ENCODE measurements around the gene AAK1.

AAK1 gene

GRCh38 chr2:69629921-69630608, 13.5 kb downstream of the AAK1 start:
- no CpG with 5 or more reads among the region's 6 CpGs for WGBS, 2 donors (ENCODE audit: extremely low coverage in 2 of 2, insufficient read length in 2 of 2, insufficient replicate concordance in 1 of 2)
- peaks cover 0 to 1% of the 10 kb centered on the region in 2 donors for H3K4me1 ChIP-seq (ENCODE audit: control insufficient read depth in 2 of 2, insufficient read depth in 1 of 2, low read depth in 1 of 2, low read length in 2 of 2)

GRCh38 chr2:69628325-69629021, 15.1 kb downstream of the AAK1 start:
- WGBS, 2 donors (ENCODE audit: extremely low coverage in 2 of 2, insufficient read length in 2 of 2, insufficient replicate concordance in 1 of 2), result 100% methylated on average over 1 of the region's 4 CpGs

More at GRCh38 chr2:69629921-69630608, 13.5 kb downstream of the AAK1 start:
- no peaks in the 10 kb centered on the region for H3K27me3 ChIP-seq (ENCODE audit: control insufficient read depth in 3 of 3, insufficient read depth in 3 of 3, low read depth in 1 of 3, low read length in 3 of 3)
- H3K23ac ChIP-seq (ENCODE audit: low read depth, low read length, poor library complexity), result no peak overlapping the region
- no peak overlapping the region for H3K27ac ChIP-seq (replicated peaks; ENCODE audit: low read length)
- H2BK15ac ChIP-seq (ENCODE audit: low read length), result no peak overlapping the region
- no peak overlapping the region for H2BK120ac ChIP-seq (ENCODE audit: low read depth, low read length)
- no peak overlapping the region for H3K9ac ChIP-seq (ENCODE audit: low read depth, low read length, poor library complexity)
- no peaks in the 10 kb centered on the region for H3K36me3 ChIP-seq (replicated peaks in 1 of 2; ENCODE audit: control insufficient read depth in 2 of 2, insufficient read depth in 2 of 2, low read length in 2 of 2)
- no peak for DNase-seq (ENCODE audit: low spot score)
- no peak overlapping the region for H2AK5ac ChIP-seq (ENCODE audit: low read depth, low read length)
- H3K79me1 ChIP-seq (ENCODE audit: low read depth, low read length), result peaks cover 2% of the 10 kb centered on the region
- no peak overlapping the region for H4K91ac ChIP-seq (ENCODE audit: low read depth, low read length, poor library complexity)
- no peak overlapping the region for H2BK5ac ChIP-seq (ENCODE audit: low read length)
- no peak overlapping the region for H2BK12ac ChIP-seq (ENCODE audit: low read length)
- H4K8ac ChIP-seq (ENCODE audit: low read depth, low read length), result no peak overlapping the region
- H3K18ac ChIP-seq (ENCODE audit: low read length), result no peak overlapping the region
- H3K9me3 ChIP-seq (replicated peaks in 1 of 2; ENCODE audit: control insufficient read depth in 2 of 2, insufficient read depth in 1 of 2, low read depth in 1 of 2, low read length in 2 of 2), result no peaks in the 10 kb centered on the region
- H3K14ac ChIP-seq (ENCODE audit: low read length), result no peak overlapping the region
- H3K4me2 ChIP-seq (ENCODE audit: insufficient read depth, low read length, poor library complexity, severe bottlenecking), result no peak overlapping the region
- H2AFZ ChIP-seq (ENCODE audit: low read length), result no peak overlapping the region
- no peak overlapping the region for H3K4me3 ChIP-seq (ENCODE audit: low read length in 2 of 2)
- no peak overlapping the region for H3K4ac ChIP-seq (ENCODE audit: low read length)

GRCh38 chr2:69625078-69625795, 18.3 kb downstream of the AAK1 start:
- Histone ChIP-seq H3K27ac (replicated peaks; ENCODE audit: low read length) (no peak overlapping the region), H2AFZ (ENCODE audit: low read length) (no peak overlapping the region), H4K8ac (ENCODE audit: low read depth, low read length) (no peak overlapping the region), H2BK5ac (ENCODE audit: low read length) (no peak overlapping the region), H3K36me3 (replicated peaks in 1 of 2; ENCODE audit: control insufficient read depth in 2 of 2, insufficient read depth in 2 of 2, low read length in 2 of 2) (no peaks in the 10 kb centered on the region), H3K27me3 (ENCODE audit: control insufficient read depth in 3 of 3, insufficient read depth in 3 of 3, low read depth in 1 of 3, low read length in 3 of 3) (no peaks in the 10 kb centered on the region), H3K4me2 (ENCODE audit: insufficient read depth, low read length, poor library complexity, severe bottlenecking) (no peak overlapping the region), H3K23ac (ENCODE audit: low read depth, low read length, poor library complexity) (no peak overlapping the region), H3K18ac (ENCODE audit: low read length) (no peak overlapping the region), H2AK5ac (ENCODE audit: low read depth, low read length) (no peak overlapping the region), H2BK15ac (ENCODE audit: low read length) (no peak overlapping the region), H3K14ac (ENCODE audit: low read length) (no peak overlapping the region), H3K9ac (ENCODE audit: low read depth, low read length, poor library complexity) (no peak overlapping the region), H3K4me1 (ENCODE audit: control insufficient read depth in 2 of 2, insufficient read depth in 1 of 2, low read depth in 1 of 2, low read length in 2 of 2) (peaks cover 0 to 2% of the 10 kb centered on the region in 2 donors), H3K79me1 (ENCODE audit: low read depth, low read length) (peaks cover 2% of the 10 kb centered on the region), H2BK12ac (ENCODE audit: low read length) (no peak overlapping the region), H3K9me3 (replicated peaks in 1 of 2; ENCODE audit: control insufficient read depth in 2 of 2, insufficient read depth in 1 of 2, low read depth in 1 of 2, low read length in 2 of 2) (peaks cover 0 to 5% of the 10 kb centered on the region in 2 donors), H3K4me3 (ENCODE audit: low read length in 2 of 2) (no peak overlapping the region), H3K4ac (ENCODE audit: low read length) (no peak overlapping the region), H2BK120ac (ENCODE audit: low read depth, low read length) (no peak overlapping the region), H4K91ac (ENCODE audit: low read depth, low read length, poor library complexity) (no peak overlapping the region)
- WGBS, 2 donors (ENCODE audit: extremely low coverage in 2 of 2, insufficient read length in 2 of 2, insufficient replicate concordance in 1 of 2), result no CpG with 5 or more reads among the region's 7 CpGs
- no peak for DNase-seq (ENCODE audit: low spot score)

More at GRCh38 chr2:69628325-69629021, 15.1 kb downstream of the AAK1 start:
- Histone ChIP-seq H3K79me1 (ENCODE audit: low read depth, low read length) (peaks cover 2% of the 10 kb centered on the region), H3K36me3 (replicated peaks in 1 of 2; ENCODE audit: control insufficient read depth in 2 of 2, insufficient read depth in 2 of 2, low read length in 2 of 2) (no peaks in the 10 kb centered on the region), H3K23ac (ENCODE audit: low read depth, low read length, poor library complexity) (no peak overlapping the region), H3K9ac (ENCODE audit: low read depth, low read length, poor library complexity) (no peak overlapping the region), H3K14ac (ENCODE audit: low read length) (no peak overlapping the region), H3K4me1 (ENCODE audit: control insufficient read depth in 2 of 2, insufficient read depth in 1 of 2, low read depth in 1 of 2, low read length in 2 of 2) (peaks cover 0 to 2% of the 10 kb centered on the region in 2 donors), H2BK15ac (ENCODE audit: low read length) (no peak overlapping the region), H3K27me3 (ENCODE audit: control insufficient read depth in 3 of 3, insufficient read depth in 3 of 3, low read depth in 1 of 3, low read length in 3 of 3) (no peaks in the 10 kb centered on the region), H2BK5ac (ENCODE audit: low read length) (no peak overlapping the region), H2AFZ (ENCODE audit: low read length) (no peak overlapping the region), H2BK12ac (ENCODE audit: low read length) (no peak overlapping the region), H3K18ac (ENCODE audit: low read length) (no peak overlapping the region), H3K4me3 (ENCODE audit: low read length in 2 of 2) (no peak overlapping the region), H2AK5ac (ENCODE audit: low read depth, low read length) (no peak overlapping the region), H4K8ac (ENCODE audit: low read depth, low read length) (no peak overlapping the region), H3K4me2 (ENCODE audit: insufficient read depth, low read length, poor library complexity, severe bottlenecking) (no peak overlapping the region), H3K9me3 (replicated peaks in 1 of 2; ENCODE audit: control insufficient read depth in 2 of 2, insufficient read depth in 1 of 2, low read depth in 1 of 2, low read length in 2 of 2) (no peaks in the 10 kb centered on the region), H4K91ac (ENCODE audit: low read depth, low read length, poor library complexity) (no peak overlapping the region), H3K27ac (replicated peaks; ENCODE audit: low read length) (no peak overlapping the region), H3K4ac (ENCODE audit: low read length) (no peak overlapping the region), H2BK120ac (ENCODE audit: low read depth, low read length) (no peak overlapping the region)
- DNase-seq (ENCODE audit: low spot score), result no peak

- H3K14ac ChIP-seq (ENCODE audit: low read length), result no peak overlapping the region
- peaks cover 2% of the 10 kb centered on the region for H3K79me1 ChIP-seq (ENCODE audit: low read depth, low read length)
- no peak overlapping the region for H2BK120ac ChIP-seq (ENCODE audit: low read depth, low read length)
- no peak overlapping the region for H3K4me3 ChIP-seq (ENCODE audit: low read length in 2 of 2)
- H3K27me3 ChIP-seq (ENCODE audit: control insufficient read depth in 3 of 3, insufficient read depth in 3 of 3, low read depth in 1 of 3, low read length in 3 of 3), result no peaks in the 10 kb centered on the region
- H3K9ac ChIP-seq (ENCODE audit: low read depth, low read length, poor library complexity), result no peak overlapping the region
- no CpG with 5 or more reads among the region's 1 CpG for WGBS, 2 donors (ENCODE audit: extremely low coverage in 2 of 2, insufficient read length in 2 of 2, insufficient replicate concordance in 1 of 2)
- peaks cover 0 to 5% of the 10 kb centered on the region in 2 donors for H3K9me3 ChIP-seq (replicated peaks in 1 of 2; ENCODE audit: control insufficient read depth in 2 of 2, insufficient read depth in 1 of 2, low read depth in 1 of 2, low read length in 2 of 2)
- H3K27ac ChIP-seq (replicated peaks; ENCODE audit: low read length), result no peak overlapping the region
- peaks cover 0 to 2% of the 10 kb centered on the region in 2 donors for H3K4me1 ChIP-seq (ENCODE audit: control insufficient read depth in 2 of 2, insufficient read depth in 1 of 2, low read depth in 1 of 2, low read length in 2 of 2)
- H4K91ac ChIP-seq (ENCODE audit: low read depth, low read length, poor library complexity), result no peak overlapping the region
- H3K23ac ChIP-seq (ENCODE audit: low read depth, low read length, poor library complexity), result no peak overlapping the region
- no peak overlapping the region for H3K18ac ChIP-seq (ENCODE audit: low read length)
- H3K4ac ChIP-seq (ENCODE audit: low read length), result no peak overlapping the region
- no peak overlapping the region for H4K8ac ChIP-seq (ENCODE audit: low read depth, low read length)
- H2BK12ac ChIP-seq (ENCODE audit: low read length), result no peak overlapping the region
- no peak for DNase-seq (ENCODE audit: low spot score)
- no peak overlapping the region for H3K4me2 ChIP-seq (ENCODE audit: insufficient read depth, low read length, poor library complexity, severe bottlenecking)
- H2AFZ ChIP-seq (ENCODE audit: low read length), result no peak overlapping the region
- no peaks in the 10 kb centered on the region for H3K36me3 ChIP-seq (replicated peaks in 1 of 2; ENCODE audit: control insufficient read depth in 2 of 2, insufficient read depth in 2 of 2, low read length in 2 of 2)
- H2BK5ac ChIP-seq (ENCODE audit: low read length), result no peak overlapping the region
- no peak overlapping the region for H2BK15ac ChIP-seq (ENCODE audit: low read length)
- no peak overlapping the region for H2AK5ac ChIP-seq (ENCODE audit: low read depth, low read length)
Observed at GRCh38 chr2:69624611-69625010, 18.9 kb downstream of the AAK1 start.

Measured in neuronal stem cell (in vitro differentiated cells).